GM12865 (cell line): ENCODE data around the gene ATPAF2.

ENCODE experiments used
- DNase-seq: peaks from one replicate; pipeline ENCODE4 v3.0.0; 2010; ENCODE audit warnings: low read depth
- H3K4me3 ChIP-seq: 2 replicates; pipeline ENCODE4 v1.5.1; 2011; ENCODE audit warnings: mild to moderate bottlenecking, low read depth, low read length, control low read depth
- CTCF ChIP-seq: IDR thresholded peaks from 2 replicates; pipeline ENCODE4 v1.5.1; 2011; ENCODE audit warnings: low read length, control low read depth, low read depth, inconsistent platforms; ENCODE audit not compliant: insufficient read depth; ENCODE audit errors: missing control alignments

The ATPAF2 gene

GRCh38 chr17:18014006-18014405, 25.0 kb downstream of the ATPAF2 start:
- no peak overlapping the region for H3K4me3 ChIP-seq
- DNase-seq, result no peak
- no peak for TF ChIP-seq CTCF

- TF ChIP-seq CTCF, result no peak
- no peak for DNase-seq
- H3K4me3 ChIP-seq, result no peak overlapping the region
Measured at GRCh38 chr17:18011286-18011685, 27.7 kb downstream of the ATPAF2 start.

- no peak for TF ChIP-seq CTCF
- no peak for DNase-seq
- no peak overlapping the region for H3K4me3 ChIP-seq
Measured at GRCh38 chr17:18009609-18010420, 29.2 kb downstream of the ATPAF2 start.

- no peak for TF ChIP-seq CTCF
Measured at GRCh38 chr17:18008496-18009268, 30.3 kb downstream of the ATPAF2 start.

GRCh38 chr17:18006495-18007239, 32.3 kb downstream of the ATPAF2 start:
- no peak for DNase-seq
- no peak for TF ChIP-seq CTCF
- no peak overlapping the region for H3K4me3 ChIP-seq

More at GRCh38 chr17:18008496-18009268, 30.3 kb downstream of the ATPAF2 start:
- H3K4me3 ChIP-seq, result no peak overlapping the region
- DNase-seq, result no peak

- no peak for DNase-seq
- TF ChIP-seq CTCF, result no peak
- no peak overlapping the region for H3K4me3 ChIP-seq
Measured at GRCh38 chr17:18005496-18005895, 33.5 kb downstream of the ATPAF2 start.
